Mesendoderm (in vitro differentiated cells): ENCODE data around the gene HS6ST3.
A peak's percentile ranks its signal among the peaks of the same experiment; 100 is the strongest.

Experiments used
- DNase-seq: peaks from one replicate; pipeline ENCODE4 v3.0.0; 2013
- H2AK5ac ChIP-seq: 2 replicates; pipeline ENCODE4 v1.6.1; 2013; ENCODE audit warnings: low read length, inconsistent platforms
- H2BK120ac ChIP-seq: 2 replicates; pipeline ENCODE4 v1.6.1; 2013; ENCODE audit warnings: low read depth, mild to moderate bottlenecking, low read length, moderate library complexity, mixed read lengths
- H2BK15ac ChIP-seq: replicated peaks from 2 replicates; pipeline ENCODE4 v1.6.1; 2013; ENCODE audit warnings: low read depth, mild to moderate bottlenecking, moderate library complexity
- H2BK5ac ChIP-seq: 2 replicates; pipeline ENCODE4 v1.6.1; 2013; ENCODE audit warnings: low read length, inconsistent platforms
- H3K18ac ChIP-seq: 2 replicates; pipeline ENCODE4 v1.6.1; 2013; ENCODE audit warnings: mild to moderate bottlenecking, low read length, mixed read lengths
- H3K23ac ChIP-seq: one replicate; pipeline ENCODE4 v1.6.1; 2013; ENCODE audit warnings: low read length
- H3K27ac ChIP-seq: 2 replicates; pipeline ENCODE4 v1.5.1; 2013; ENCODE audit warnings: low read depth, mild to moderate bottlenecking, inconsistent platforms, low read length, moderate library complexity
- H3K27me3 ChIP-seq: 2 replicates; pipeline ENCODE4 v1.6.1; 2013; ENCODE audit warnings: low read length, control low read depth, mild to moderate bottlenecking, inconsistent platforms; ENCODE audit not compliant: insufficient read depth, poor library complexity
- H3K36me3 ChIP-seq: 2 replicates; pipeline ENCODE4 v1.6.1; 2013; ENCODE audit warnings: low read length, inconsistent platforms; ENCODE audit not compliant: control insufficient read depth, insufficient read depth
- H3K4ac ChIP-seq: one replicate; pipeline ENCODE4 v1.6.1; 2013; ENCODE audit warnings: low read depth, mild to moderate bottlenecking, low read length, moderate library complexity
- H3K4me1 ChIP-seq: 2 replicates; pipeline ENCODE4 v1.6.1; 2013; ENCODE audit warnings: low read depth, low read length, inconsistent platforms; ENCODE audit not compliant: control insufficient read depth
- H3K4me2 ChIP-seq: 2 replicates; pipeline ENCODE4 v1.6.1; 2013; ENCODE audit warnings: low read length
- H3K4me3 ChIP-seq: 2 replicates; pipeline ENCODE4 v1.5.1; 2013; ENCODE audit warnings: mild to moderate bottlenecking, low read length
- H3K56ac ChIP-seq: one replicate; pipeline ENCODE4 v1.6.1; 2013; ENCODE audit warnings: low read length
- H3K79me1 ChIP-seq: 2 replicates; pipeline ENCODE4 v1.6.1; 2013; ENCODE audit warnings: low read length, inconsistent platforms
- H3K79me2 ChIP-seq: 2 replicates; pipeline ENCODE4 v1.6.1; 2013; ENCODE audit warnings: mild to moderate bottlenecking, low read length; ENCODE audit not compliant: control insufficient read depth, insufficient read depth
- H3K9ac ChIP-seq: 2 replicates; pipeline ENCODE4 v1.6.1; 2013; ENCODE audit warnings: low read length, inconsistent platforms
- H4K5ac ChIP-seq: one replicate; pipeline ENCODE4 v1.6.1; 2013; ENCODE audit warnings: low read length
- H4K8ac ChIP-seq: one replicate; pipeline ENCODE4 v1.6.1; 2013; ENCODE audit warnings: low read depth, mild to moderate bottlenecking, control low read depth, low read length, moderate library complexity
- WGBS: extraction: QIAGEN DNeasy Blood & Tissue Kit; methylation state at CpG from one replicate; pipeline ENCODE4 v1.1.7; 2013; ENCODE audit warnings: low lambda C conversion rate, missing lambda C conversion rate; ENCODE audit not compliant: insufficient coverage; ENCODE audit errors: extremely low coverage; 5-methylcytosine and 5-hydroxymethylcytosine counted together

The HS6ST3 gene

GRCh38 chr13:96294930-96295881 lies 205.3 kb downstream of the HS6ST3 start:
- Histone ChIP-seq H3K4ac (no peak overlapping the region), H2AK5ac (no peak overlapping the region), H2BK120ac (no peak overlapping the region), H3K4me2 (no peak overlapping the region), H3K18ac (no peak overlapping the region), H3K4me1 (no peaks in the 10 kb centered on the region), H3K27me3 (no peaks in the 10 kb centered on the region), H2BK5ac (no peak overlapping the region), H3K23ac (no peak overlapping the region), H3K4me3 (no peak overlapping the region), H2BK15ac (no peak overlapping the region), H4K5ac (no peak overlapping the region), H3K79me1 (no peaks in the 10 kb centered on the region), H3K36me3 (no peaks in the 10 kb centered on the region), H3K27ac (no peak overlapping the region), H3K56ac (no peak overlapping the region), H4K8ac (no peak overlapping the region), H3K79me2 (no peaks in the 10 kb centered on the region), H3K9ac (no peak overlapping the region)
- no CpG with 5 or more reads among the region's 7 CpGs for WGBS
- DNase-seq, result no peak

- Histone ChIP-seq H3K4me1 (no peaks in the 10 kb centered on the region), H3K27me3 (no peaks in the 10 kb centered on the region), H3K9ac (no peak overlapping the region), H2AK5ac (no peak overlapping the region), H3K18ac (no peak overlapping the region), H2BK15ac (no peak overlapping the region), H3K56ac (no peak overlapping the region), H3K79me2 (no peaks in the 10 kb centered on the region), H3K23ac (no peak overlapping the region), H3K4ac (no peak overlapping the region), H4K5ac (no peak overlapping the region), H2BK5ac (no peak overlapping the region), H3K4me3 (no peak overlapping the region), H2BK120ac (no peak overlapping the region), H4K8ac (no peak overlapping the region), H3K27ac (no peak overlapping the region), H3K79me1 (no peaks in the 10 kb centered on the region), H3K4me2 (no peak overlapping the region), H3K36me3 (no peaks in the 10 kb centered on the region)
- DNase-seq, result no peak
- no CpG with 5 or more reads among the region's 3 CpGs for WGBS
Observed at GRCh38 chr13:96297360-96297759, 207.5 kb downstream of the HS6ST3 start.

- Histone ChIP-seq H3K79me2 (no peaks in the 10 kb centered on the region), H3K27me3 (no peaks in the 10 kb centered on the region), H2BK120ac (no peak overlapping the region), H3K9ac (no peak overlapping the region), H2BK5ac (no peak overlapping the region), H3K4me2 (no peak overlapping the region), H3K4me3 (no peak overlapping the region), H4K8ac (no peak overlapping the region), H3K27ac (no peak overlapping the region), H2AK5ac (no peak overlapping the region), H3K79me1 (no peaks in the 10 kb centered on the region), H3K36me3 (no peaks in the 10 kb centered on the region), H2BK15ac (no peak overlapping the region), H3K4ac (no peak overlapping the region), H3K23ac (no peak overlapping the region), H4K5ac (no peak overlapping the region), H3K56ac (no peak overlapping the region), H3K4me1 (no peaks in the 10 kb centered on the region), H3K18ac (no peak overlapping the region)
- DNase-seq, result peak; percentile 30
- WGBS, result no CpG with 5 or more reads among the region's 4 CpGs
Observed at GRCh38 chr13:96299235-96299634, 209.3 kb downstream of the HS6ST3 start.

GRCh38 chr13:96308568-96308967 lies 218.7 kb downstream of the HS6ST3 start:
- Histone ChIP-seq H4K8ac (no peak overlapping the region), H3K4me3 (no peak overlapping the region), H2BK120ac (no peak overlapping the region), H3K9ac (no peak overlapping the region), H3K27ac (no peak overlapping the region), H2BK5ac (no peak overlapping the region), H2AK5ac (no peak overlapping the region), H3K56ac (no peak overlapping the region), H3K18ac (no peak overlapping the region), H3K79me1 (no peaks in the 10 kb centered on the region), H3K4me1 (no peaks in the 10 kb centered on the region), H3K4ac (no peak overlapping the region), H3K23ac (no peak overlapping the region), H3K27me3 (no peaks in the 10 kb centered on the region), H3K4me2 (no peak overlapping the region), H3K36me3 (no peaks in the 10 kb centered on the region), H2BK15ac (no peak overlapping the region), H3K79me2 (no peaks in the 10 kb centered on the region), H4K5ac (no peak overlapping the region)
- no peak for DNase-seq
- no CpG with 5 or more reads among the region's 3 CpGs for WGBS

- Histone ChIP-seq H3K9ac (no peak overlapping the region), H4K8ac (no peak overlapping the region), H3K56ac (no peak overlapping the region), H2BK15ac (no peak overlapping the region), H3K27me3 (no peaks in the 10 kb centered on the region), H2BK120ac (no peak overlapping the region), H3K23ac (no peak overlapping the region), H3K4me1 (no peaks in the 10 kb centered on the region), H2AK5ac (no peak overlapping the region), H3K27ac (no peak overlapping the region), H3K4ac (no peak overlapping the region), H3K4me3 (no peak overlapping the region), H3K79me1 (no peaks in the 10 kb centered on the region), H3K36me3 (no peaks in the 10 kb centered on the region), H2BK5ac (no peak overlapping the region), H3K18ac (no peak overlapping the region), H3K79me2 (no peaks in the 10 kb centered on the region), H4K5ac (no peak overlapping the region), H3K4me2 (no peak overlapping the region)
- no CpG with 5 or more reads among the region's 1 CpG for WGBS
- no peak for DNase-seq
Observed at GRCh38 chr13:96314974-96315373, 225.1 kb downstream of the HS6ST3 start.
